Retina (tissue), 1 donor: ENCODE data around the gene BTBD9.
"Not testable (repeated sequence)": the region's sequence is repeated elsewhere in the genome, so short reads cannot be mapped to it uniquely, and the experiment has no call there.

ENCODE experiments used
- DNase-seq: peaks from one replicate; pipeline ENCODE4 v3.0.0-alpha.2; 2016

Gene BTBD9

GRCh38 chr6:38477680-38478260 is 162.0 kb downstream of the BTBD9 start:
- peak; percentile 54 for DNase-seq

GRCh38 chr6:38476888-38477287 is 162.8 kb downstream of the BTBD9 start:
- DNase-seq: no peak

- DNase-seq: no peak
Observed at GRCh38 chr6:38476141-38476540, 163.6 kb downstream of the BTBD9 start.

GRCh38 chr6:38470548-38470947 is 169.2 kb downstream of the BTBD9 start:
- DNase-seq: no peak

GRCh38 chr6:38467566-38467965 is 172.2 kb downstream of the BTBD9 start:
- DNase-seq: no peak

GRCh38 chr6:38460186-38460585 is 179.5 kb downstream of the BTBD9 start:
- DNase-seq: no peak

- DNase-seq: no peak
Observed at GRCh38 chr6:38459291-38459690, 180.4 kb downstream of the BTBD9 start.

GRCh38 chr6:38453861-38454260 is 185.9 kb downstream of the BTBD9 start:
- no peak for DNase-seq

GRCh38 chr6:38452816-38453660 is 186.7 kb downstream of the BTBD9 start:
- no peak for DNase-seq

- DNase-seq: no peak
Observed at GRCh38 chr6:38450717-38451116, 189.0 kb downstream of the BTBD9 start.

- DNase-seq: no peak
Observed at GRCh38 chr6:38445925-38446324, 193.8 kb downstream of the BTBD9 start.

GRCh38 chr6:38445336-38445735 is 194.4 kb downstream of the BTBD9 start:
- DNase-seq: no peak

GRCh38 chr6:38443352-38444144 is 196.2 kb downstream of the BTBD9 start:
- no peak for DNase-seq

GRCh38 chr6:38438097-38438496 is 201.6 kb downstream of the BTBD9 start:
- no peak for DNase-seq

- no peak for DNase-seq
Observed at GRCh38 chr6:38436726-38437465, 202.8 kb downstream of the BTBD9 start.

GRCh38 chr6:38435330-38435729 is 204.4 kb downstream of the BTBD9 start:
- no peak for DNase-seq

GRCh38 chr6:38434051-38434450 is 205.7 kb downstream of the BTBD9 start:
- no peak for DNase-seq

- no peak for DNase-seq
Observed at GRCh38 chr6:38432479-38432878, 207.2 kb downstream of the BTBD9 start.

GRCh38 chr6:38432079-38432478 is 207.7 kb downstream of the BTBD9 start:
- no peak for DNase-seq

GRCh38 chr6:38429546-38429945 is 210.2 kb downstream of the BTBD9 start:
- no peak for DNase-seq

GRCh38 chr6:38427492-38428210 is 212.1 kb downstream of the BTBD9 start:
- DNase-seq: no peak

- not testable (repeated sequence) for DNase-seq
Observed at GRCh38 chr6:38425788-38426488, 213.8 kb downstream of the BTBD9 start.
